Lung (tissue), 12 donors: Measurements from ENCODE around the gene MCAT. TPM values are rescaled to one million over a fixed set of nuclear protein-coding genes. Genes with fewer than 3 reads are reported as not detected.
A peak's percentile ranks its signal among the peaks of the same experiment; 100 is the strongest.

Experiments
- ATAC-seq: fragments of 200-7000 bp; cut with Tn5 transposase; one replicate; pipeline ENCODE4 v1.9.1; 2020; ENCODE audit warnings: moderate number of reproducible peaks; ENCODE audit not compliant: insufficient read depth, low FRiP score
- DNase-seq, 3 donors: peaks; one replicate each; pipeline ENCODE4 v3.0.0-alpha.2; 2013 to 2017
- H3K27ac ChIP-seq, 2 donors: one replicate each; pipeline ENCODE4 v1.5.1; 2013; ENCODE audit warnings: mild to moderate bottlenecking in 2 of 2, moderate library complexity in 2 of 2, control low read depth in 1 of 2, inconsistent platforms in 1 of 2, low read depth in 1 of 2, low read length in 1 of 2
- H3K27me3 ChIP-seq, 3 donors: one replicate each; pipeline ENCODE4 v1.5.1; 2013; ENCODE audit warnings: low read length in 2 of 3; ENCODE audit not compliant: control insufficient read depth in 3 of 3, insufficient read depth in 3 of 3
- H3K36me3 ChIP-seq, 4 donors: one replicate each; pipeline ENCODE4 v1.5.1; 2013; ENCODE audit warnings: low read length in 4 of 4, mild to moderate bottlenecking in 1 of 4, moderate library complexity in 1 of 4; ENCODE audit not compliant: control insufficient read depth in 4 of 4, insufficient read depth in 4 of 4
- H3K4me1 ChIP-seq, 5 donors: one replicate each; pipeline ENCODE4 v1.5.1; 2013; ENCODE audit warnings: low read length in 5 of 5, mild to moderate bottlenecking in 2 of 5, moderate library complexity in 1 of 5; ENCODE audit not compliant: control insufficient read depth in 5 of 5, insufficient read depth in 5 of 5
- H3K4me3 ChIP-seq: one replicate; pipeline ENCODE4 v1.5.1; 2013; ENCODE audit warnings: mild to moderate bottlenecking, control low read depth, moderate library complexity
- H3K9ac ChIP-seq, 2 donors: one replicate each; pipeline ENCODE4 v1.5.1; 2013; ENCODE audit warnings: low read length in 2 of 2, control low read depth in 1 of 2; ENCODE audit not compliant: insufficient read depth in 1 of 2
- H3K9me3 ChIP-seq, 4 donors: one replicate each; pipeline ENCODE4 v1.5.1; 2013; ENCODE audit warnings: low read length in 3 of 4, mild to moderate bottlenecking in 1 of 4, moderate library complexity in 1 of 4; ENCODE audit not compliant: control insufficient read depth in 4 of 4, insufficient read depth in 3 of 4
- WGBS, 2 donors: extraction: QIAGEN DNeasy Blood & Tissue Kit; methylation state at CpG; one replicate each; pipeline ENCODE4 v1.1.7; 2013; 5-methylcytosine and 5-hydroxymethylcytosine counted together
- polyA plus RNA-seq, 2 donors: library from polyadenylated mRNA; stranded (reverse); fragments of 200-250 nt; gene quantifications; one replicate each; pipeline ENCODE4 v1.2.1, GENCODE V29; 2013
- total RNA-seq, 2 donors: library from RNA; depleted of rRNA in 1 of 2; stranded (reverse); fragments of >200 nt in 1 of 2; gene quantifications; one replicate each; pipeline ENCODE4 v1.2.1, GENCODE V29; 2014 to 2021
- TF ChIP-seq, protein P1 (sequence below): IDR thresholded peaks from 2 replicates; pipeline ENCODE4 v1.5.1; 2012; ENCODE audit warnings: mild to moderate bottlenecking; ENCODE audit errors: control extremely low read depth, extremely low read depth
- donor health status: control.
- donor health status: control.
- donor health status: Bipolar disorder and iron deficiency.
- donor health status: healthy.
- donor health status: DM: yes; HTN: yes; CAD: no.

MCAT gene
- total and polyA plus RNA-seq, 4 donors = 15.6 to 23.9 (median 21.0) TPM

DNA sequence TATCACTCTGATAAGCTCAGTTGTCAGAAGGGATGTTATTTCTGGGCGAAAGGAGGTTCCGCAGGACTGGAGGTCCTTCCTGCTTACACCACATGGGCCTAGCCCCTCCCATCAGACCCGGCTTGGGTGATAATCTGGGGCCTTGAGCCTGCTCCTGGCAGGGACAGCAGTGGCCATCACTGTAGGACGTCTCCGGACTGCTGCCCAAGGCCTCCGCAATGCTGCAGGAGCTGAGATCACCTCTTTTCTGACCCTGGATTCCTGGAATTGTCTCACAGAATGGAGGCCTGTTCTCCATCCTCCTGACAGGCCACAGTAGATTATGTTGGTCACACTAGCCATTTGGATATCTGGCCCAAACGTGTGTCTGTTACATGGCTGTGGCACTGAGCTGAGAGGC is 41.9 kb downstream of the MCAT start:
- 64 to 85% methylated on average over 7 of the region's 7 CpGs for WGBS, 2 donors
- Histone ChIP-seq H3K9ac (no peak overlapping the region), H3K27ac (peak overlapping the region in 1 of 2 donors; percentile 2), H3K4me3 (no peak overlapping the region), H3K9me3 (peaks cover 0 to 3% (median 2%) of the 10 kb centered on the region in 4 donors), H3K36me3 (no peaks in the 10 kb centered on the region), H3K4me1 (peaks cover 0 to 10% (median 0%) of the 10 kb centered on the region in 5 donors), H3K27me3 (no peaks in the 10 kb centered on the region)
- DNase-seq (no peak), ATAC-seq (no peak)
- TF ChIP-seq, protein P1, sequence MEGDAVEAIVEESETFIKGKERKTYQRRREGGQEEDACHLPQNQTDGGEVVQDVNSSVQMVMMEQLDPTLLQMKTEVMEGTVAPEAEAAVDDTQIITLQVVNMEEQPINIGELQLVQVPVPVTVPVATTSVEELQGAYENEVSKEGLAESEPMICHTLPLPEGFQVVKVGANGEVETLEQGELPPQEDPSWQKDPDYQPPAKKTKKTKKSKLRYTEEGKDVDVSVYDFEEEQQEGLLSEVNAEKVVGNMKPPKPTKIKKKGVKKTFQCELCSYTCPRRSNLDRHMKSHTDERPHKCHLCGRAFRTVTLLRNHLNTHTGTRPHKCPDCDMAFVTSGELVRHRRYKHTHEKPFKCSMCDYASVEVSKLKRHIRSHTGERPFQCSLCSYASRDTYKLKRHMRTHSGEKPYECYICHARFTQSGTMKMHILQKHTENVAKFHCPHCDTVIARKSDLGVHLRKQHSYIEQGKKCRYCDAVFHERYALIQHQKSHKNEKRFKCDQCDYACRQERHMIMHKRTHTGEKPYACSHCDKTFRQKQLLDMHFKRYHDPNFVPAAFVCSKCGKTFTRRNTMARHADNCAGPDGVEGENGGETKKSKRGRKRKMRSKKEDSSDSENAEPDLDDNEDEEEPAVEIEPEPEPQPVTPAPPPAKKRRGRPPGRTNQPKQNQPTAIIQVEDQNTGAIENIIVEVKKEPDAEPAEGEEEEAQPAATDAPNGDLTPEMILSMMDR = no peak

DNA sequence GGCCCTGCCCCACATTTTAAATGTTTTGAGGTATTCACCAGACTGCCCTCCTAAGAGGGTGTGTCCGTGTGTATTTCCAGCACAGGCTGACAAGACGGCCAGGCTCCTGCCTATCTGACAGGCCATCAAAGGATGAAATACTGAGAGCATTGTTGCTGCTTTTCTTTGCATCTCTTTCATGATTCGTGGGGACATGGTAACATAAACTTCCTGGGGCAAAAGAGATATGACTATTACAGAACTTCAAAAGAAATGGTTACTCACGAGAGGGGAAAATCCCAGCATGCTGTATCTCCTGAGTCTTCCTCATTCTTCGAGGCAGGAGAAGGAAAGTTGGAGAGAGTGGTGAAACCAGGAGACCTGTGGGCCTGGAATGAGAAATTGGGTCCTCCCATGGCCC is 43.0 kb downstream of the MCAT start:
- no peak overlapping the region for H3K4me3 ChIP-seq
- TF ChIP-seq, protein P1 = no peak
- WGBS, 2 donors = 46 to 56% methylated on average over 5 of the region's 5 CpGs
- peaks cover 0 to 10% (median 0%) of the 10 kb centered on the region in 5 donors for H3K4me1 ChIP-seq
- no peaks in the 10 kb centered on the region for H3K36me3 ChIP-seq
- H3K27me3 ChIP-seq = peaks cover 0 to 2% (median 0%) of the 10 kb centered on the region in 3 donors
- DNase-seq (no peak), ATAC-seq (no peak)
- peaks cover 0 to 5% (median 2%) of the 10 kb centered on the region in 4 donors for H3K9me3 ChIP-seq
- H3K27ac ChIP-seq = peak overlapping the region in 1 of 2 donors; percentile 52
- H3K9ac ChIP-seq = no peak overlapping the region

DNA sequence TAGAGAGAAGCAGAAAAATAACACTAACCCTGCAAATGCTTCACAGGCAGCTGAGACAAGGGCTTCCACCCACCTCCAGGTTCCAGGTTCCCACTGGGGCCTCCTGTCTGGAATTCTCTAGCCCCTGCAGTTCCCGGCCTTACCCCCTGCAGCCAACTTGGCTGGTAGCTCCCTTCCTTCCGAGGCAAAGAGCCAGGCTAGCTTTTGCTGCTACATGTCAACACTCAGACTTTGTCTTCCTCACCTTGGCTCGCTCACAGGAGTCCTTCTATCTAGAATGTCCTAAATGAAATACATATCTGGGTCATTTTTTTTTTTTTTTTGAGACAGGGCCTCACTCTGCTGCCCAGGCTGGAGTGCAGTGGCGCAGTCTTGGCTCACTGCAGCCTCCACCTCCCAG is 44.1 kb downstream of the MCAT start:
- Histone ChIP-seq H3K27me3 (peaks cover 0 to 2% (median 0%) of the 10 kb centered on the region in 3 donors), H3K9me3 (peaks cover 0 to 5% (median 2%) of the 10 kb centered on the region in 4 donors), H3K9ac (no peak overlapping the region), H3K36me3 (no peaks in the 10 kb centered on the region), H3K27ac (no peak overlapping the region), H3K4me3 (no peak overlapping the region), H3K4me1 (peaks cover 0 to 10% (median 0%) of the 10 kb centered on the region in 5 donors)
- TF ChIP-seq, protein P1 = no peak
- no peak for DNase-seq
- 69 to 84% methylated on average over 4 of the region's 4 CpGs for WGBS, 2 donors
- no peak for ATAC-seq

DNA sequence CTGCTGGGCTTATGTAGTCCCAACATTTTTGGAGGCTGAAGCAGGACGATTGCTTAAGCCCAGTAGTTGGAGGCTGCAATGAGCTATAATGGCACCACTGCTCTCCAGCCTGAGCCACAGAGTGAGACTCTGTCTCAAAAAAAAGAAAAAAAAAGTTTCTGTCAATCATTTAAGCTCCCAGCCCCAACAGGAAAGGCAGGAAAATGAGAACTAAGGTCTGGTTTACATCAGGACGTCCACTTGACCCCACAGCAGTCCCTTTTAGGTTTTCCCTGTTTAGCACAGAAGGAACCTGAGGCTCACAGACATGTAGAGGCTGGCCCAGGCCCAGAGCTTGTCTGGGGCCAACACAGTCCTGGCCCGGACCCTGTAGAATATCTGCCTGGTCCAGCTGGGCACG is 44.8 kb downstream of the MCAT start:
- no peaks in the 10 kb centered on the region for H3K36me3 ChIP-seq
- DNase-seq (no peak), ATAC-seq (no peak)
- TF ChIP-seq, protein P1 = no peak
- no peak overlapping the region for H3K27ac ChIP-seq
- 51 to 52% methylated on average over 4 of the region's 4 CpGs for WGBS, 2 donors
- no peak overlapping the region for H3K4me3 ChIP-seq
- H3K4me1 ChIP-seq = peaks cover 0 to 4% (median 0%) of the 10 kb centered on the region in 5 donors
- peaks cover 0 to 2% (median 0%) of the 10 kb centered on the region in 3 donors for H3K27me3 ChIP-seq
- H3K9ac ChIP-seq = no peak overlapping the region
- H3K9me3 ChIP-seq = peaks cover 0 to 5% (median 2%) of the 10 kb centered on the region in 4 donors
